ENCODE results near the gene PACRG.

The PACRG gene

DNA sequence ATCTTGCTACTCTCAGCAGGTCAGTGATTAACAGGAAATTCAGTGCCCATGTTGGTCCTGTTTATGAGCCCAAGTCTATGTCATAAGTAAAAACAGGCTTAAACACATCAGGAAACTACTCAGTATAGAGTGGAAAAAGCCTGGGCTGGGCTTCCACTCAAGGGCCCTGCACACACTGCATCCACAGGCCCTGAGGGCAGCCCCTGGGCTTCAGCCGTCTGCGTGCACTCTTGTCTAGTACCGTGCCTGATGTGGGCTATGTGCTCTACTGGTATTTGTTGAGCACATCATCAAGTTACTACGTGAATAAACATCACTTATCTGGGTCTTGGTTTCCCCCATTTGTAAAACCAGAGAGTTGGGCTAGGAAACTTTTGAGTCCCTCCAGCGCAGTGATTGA lies 135.2 kb downstream of the PACRG start:
- TF ChIP-seq, protein P1, sequence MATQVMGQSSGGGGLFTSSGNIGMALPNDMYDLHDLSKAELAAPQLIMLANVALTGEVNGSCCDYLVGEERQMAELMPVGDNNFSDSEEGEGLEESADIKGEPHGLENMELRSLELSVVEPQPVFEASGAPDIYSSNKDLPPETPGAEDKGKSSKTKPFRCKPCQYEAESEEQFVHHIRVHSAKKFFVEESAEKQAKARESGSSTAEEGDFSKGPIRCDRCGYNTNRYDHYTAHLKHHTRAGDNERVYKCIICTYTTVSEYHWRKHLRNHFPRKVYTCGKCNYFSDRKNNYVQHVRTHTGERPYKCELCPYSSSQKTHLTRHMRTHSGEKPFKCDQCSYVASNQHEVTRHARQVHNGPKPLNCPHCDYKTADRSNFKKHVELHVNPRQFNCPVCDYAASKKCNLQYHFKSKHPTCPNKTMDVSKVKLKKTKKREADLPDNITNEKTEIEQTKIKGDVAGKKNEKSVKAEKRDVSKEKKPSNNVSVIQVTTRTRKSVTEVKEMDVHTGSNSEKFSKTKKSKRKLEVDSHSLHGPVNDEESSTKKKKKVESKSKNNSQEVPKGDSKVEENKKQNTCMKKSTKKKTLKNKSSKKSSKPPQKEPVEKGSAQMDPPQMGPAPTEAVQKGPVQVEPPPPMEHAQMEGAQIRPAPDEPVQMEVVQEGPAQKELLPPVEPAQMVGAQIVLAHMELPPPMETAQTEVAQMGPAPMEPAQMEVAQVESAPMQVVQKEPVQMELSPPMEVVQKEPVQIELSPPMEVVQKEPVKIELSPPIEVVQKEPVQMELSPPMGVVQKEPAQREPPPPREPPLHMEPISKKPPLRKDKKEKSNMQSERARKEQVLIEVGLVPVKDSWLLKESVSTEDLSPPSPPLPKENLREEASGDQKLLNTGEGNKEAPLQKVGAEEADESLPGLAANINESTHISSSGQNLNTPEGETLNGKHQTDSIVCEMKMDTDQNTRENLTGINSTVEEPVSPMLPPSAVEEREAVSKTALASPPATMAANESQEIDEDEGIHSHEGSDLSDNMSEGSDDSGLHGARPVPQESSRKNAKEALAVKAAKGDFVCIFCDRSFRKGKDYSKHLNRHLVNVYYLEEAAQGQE (IDR thresholded peaks at IDR 0.05; ENCODE audit: insufficient read depth in 1 of 2, low read depth in 2 of 2, low read length in 2 of 2), result no peak

DNA sequence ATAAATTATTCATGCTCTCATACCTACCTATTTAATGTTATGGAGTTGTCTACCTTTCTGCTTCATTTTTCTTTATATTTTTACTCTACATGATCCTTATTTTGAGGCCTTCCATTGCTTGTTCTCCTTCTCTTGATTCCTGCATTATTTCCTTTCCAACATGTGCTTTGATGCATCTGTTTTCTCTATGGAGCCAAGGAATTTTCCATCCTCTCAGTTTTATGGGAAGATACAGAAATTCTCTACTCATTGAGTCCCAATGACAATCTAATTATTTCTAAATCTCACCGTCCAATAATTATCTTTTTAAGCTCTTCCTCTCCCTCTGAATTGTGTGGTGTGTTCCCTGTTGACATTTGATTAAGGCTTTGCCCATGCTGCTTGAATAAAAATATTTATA lies 136.0 kb downstream of the PACRG start:
- TF ChIP-seq FOXP2 (optimal IDR thresholded peaks at IDR 0.05; ENCODE audit: borderline replicate concordance, extremely low read depth, extremely low read length, insufficient read depth) (no peak), TAF1 (IDR thresholded peaks at IDR 0.05; ENCODE audit: borderline replicate concordance, insufficient read depth, low read length) (no peak), POLR2AphosphoS5 (IDR thresholded peaks at IDR 0.05; ENCODE audit: low read depth, low read length) (no peak), SIN3A (IDR thresholded peaks at IDR 0.05; ENCODE audit: borderline replicate concordance, insufficient read depth, low read length) (no peak)
- TF ChIP-seq, protein P1 (IDR thresholded peaks at IDR 0.05; ENCODE audit: insufficient read depth in 1 of 2, low read depth in 2 of 2, low read length in 2 of 2), result no peak

DNA sequence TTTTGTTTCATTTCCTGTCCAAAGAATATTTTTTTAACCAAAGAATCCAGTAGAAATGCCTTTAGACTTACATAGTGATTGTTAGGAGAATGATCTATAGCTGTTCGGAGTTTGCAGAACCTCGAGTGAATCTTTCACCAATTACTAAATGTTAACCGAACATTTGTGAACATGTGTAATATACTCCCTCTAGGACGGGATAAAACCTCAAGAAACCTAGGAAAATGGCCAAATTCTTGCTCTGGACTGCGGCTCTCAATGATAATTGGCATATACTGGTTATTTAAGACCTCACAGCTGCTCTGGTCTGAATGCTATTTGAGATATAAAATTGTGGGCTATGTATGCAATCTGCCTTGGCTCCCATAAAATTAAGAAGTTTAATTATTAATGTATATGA lies 137.1 kb downstream of the PACRG start:
- TF ChIP-seq, protein P1 (IDR thresholded peaks at IDR 0.05; ENCODE audit: insufficient read depth in 1 of 2, low read depth in 2 of 2, low read length in 2 of 2), result no peak
- TF ChIP-seq POLR2AphosphoS5 (IDR thresholded peaks at IDR 0.05; ENCODE audit: low read depth, low read length) (no peak), FOXP2 (optimal IDR thresholded peaks at IDR 0.05; ENCODE audit: borderline replicate concordance, extremely low read depth, extremely low read length, insufficient read depth) (no peak), TAF1 (IDR thresholded peaks at IDR 0.05; ENCODE audit: borderline replicate concordance, insufficient read depth, low read length) (no peak), SIN3A (IDR thresholded peaks at IDR 0.05; ENCODE audit: borderline replicate concordance, insufficient read depth, low read length) (no peak)

DNA sequence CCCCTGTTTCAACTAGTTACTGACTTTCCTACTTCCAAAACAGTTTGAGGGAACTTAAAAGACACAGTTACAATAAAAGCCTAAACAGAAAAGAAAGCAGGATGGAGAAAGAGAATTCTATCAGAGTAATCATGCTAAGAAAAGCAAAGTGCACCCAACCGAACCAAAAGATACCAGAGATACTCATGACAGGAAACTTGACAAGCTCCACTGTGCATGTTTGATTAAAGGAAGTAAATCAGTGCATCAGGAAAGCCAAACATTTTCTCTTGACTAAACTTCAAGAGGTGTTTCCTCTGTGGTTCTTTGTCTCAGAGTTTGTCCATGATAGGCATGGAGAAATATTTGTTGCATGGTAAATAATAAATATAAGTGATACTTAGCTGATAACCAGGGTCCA lies 138.9 kb downstream of the PACRG start:
- TF ChIP-seq POLR2AphosphoS5 (IDR thresholded peaks at IDR 0.05; ENCODE audit: low read depth, low read length) (no peak), TAF1 (IDR thresholded peaks at IDR 0.05; ENCODE audit: borderline replicate concordance, insufficient read depth, low read length) (no peak)
- TF ChIP-seq, protein P1 (IDR thresholded peaks at IDR 0.05; ENCODE audit: insufficient read depth in 1 of 2, low read depth in 2 of 2, low read length in 2 of 2), result no peak

DNA sequence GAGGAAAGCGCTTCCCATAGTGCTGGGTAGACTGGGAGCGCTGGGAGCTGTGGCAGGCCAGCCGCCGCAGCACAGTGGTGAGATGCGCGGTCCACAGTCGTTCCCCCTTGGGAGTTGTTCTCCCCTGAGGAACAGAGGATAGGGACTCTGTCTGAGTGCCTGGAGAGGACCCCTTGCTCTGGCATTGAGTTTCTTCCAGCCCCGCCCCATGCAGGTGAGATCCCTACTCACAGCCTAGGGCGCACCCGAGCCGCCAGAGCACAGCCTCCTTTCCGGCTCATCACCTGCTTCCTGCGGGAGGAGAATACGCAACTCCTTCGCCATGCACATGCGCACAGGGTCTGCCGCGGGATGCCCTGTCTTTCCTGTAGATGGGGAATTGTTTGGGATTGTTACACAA lies 140.6 kb downstream of the PACRG start:
- TF ChIP-seq POLR2AphosphoS5 (IDR thresholded peaks at IDR 0.05; ENCODE audit: low read depth, low read length), result no peak
- TF ChIP-seq, protein P1 (IDR thresholded peaks at IDR 0.05; ENCODE audit: insufficient read depth in 1 of 2, low read depth in 2 of 2, low read length in 2 of 2), result no peak
- no peak for TF ChIP-seq TAF1 (IDR thresholded peaks at IDR 0.05; ENCODE audit: borderline replicate concordance, insufficient read depth, low read length)
- TF ChIP-seq SIN3A (IDR thresholded peaks at IDR 0.05; ENCODE audit: borderline replicate concordance, insufficient read depth, low read length), result no peak
- no peak for TF ChIP-seq FOXP2 (optimal IDR thresholded peaks at IDR 0.05; ENCODE audit: borderline replicate concordance, extremely low read depth, extremely low read length, insufficient read depth)
